HEK293T (cell line): Measurements from ENCODE around the gene VRK1.

Source experiments
- CTCF ChIA-PET: fragments of 350-600 bp; formaldehyde crosslinking; extraction: SDS; loops from one replicate; lab custom pipeline; 2021; ENCODE audit warnings: antibody characterized with exemption, inconsistent platforms; lab: Yijun Ruan, JAX
- POLR2A ChIA-PET: fragments of 350-600 bp; formaldehyde crosslinking; extraction: SDS; loops from one replicate; lab custom pipeline; 2020; ENCODE audit warnings: antibody characterized with exemption, inconsistent platforms; lab: Yijun Ruan, JAX
- DNase-seq: peaks from one replicate; pipeline ENCODE4 v3.0.0; 2012; ENCODE audit warnings: mixed read lengths; ENCODE audit errors: extremely low spot score
- ARNT ChIP-seq: fragments of 450-650 bp; IDR thresholded peaks from 2 replicates; pipeline ENCODE4 v1.6.1; 2017; ENCODE audit warnings: mild to moderate bottlenecking
- BHLHE40 ChIP-seq: fragments of 450-650 bp; IDR thresholded peaks from 2 replicates; pipeline ENCODE4 v1.6.1; 2016; ENCODE audit warnings: mild to moderate bottlenecking, moderate library complexity, borderline replicate concordance
- CTBP1 ChIP-seq: fragments of 450-650 bp; IDR thresholded peaks from 2 replicates; pipeline ENCODE4 v1.6.1; 2016; ENCODE audit warnings: borderline replicate concordance
- ELF4 ChIP-seq: fragments of 450-650 bp; IDR thresholded peaks from 2 replicates; pipeline ENCODE4 v1.6.1; 2017; ENCODE audit warnings: antibody characterized with exemption
- FOXA1 ChIP-seq: fragments of 450-650 bp; IDR thresholded peaks from 2 replicates; pipeline ENCODE4 v1.6.1; 2016; ENCODE audit warnings: mild to moderate bottlenecking
- FOXK2 ChIP-seq: fragments of 450-650 bp; IDR thresholded peaks from 2 replicates; pipeline ENCODE4 v1.6.1; 2016; ENCODE audit warnings: mild to moderate bottlenecking
- FOXM1 ChIP-seq: fragments of 450-650 bp; IDR thresholded peaks from 2 replicates; pipeline ENCODE4 v1.6.1; 2017; ENCODE audit warnings: mild to moderate bottlenecking, borderline replicate concordance
- HDGF ChIP-seq: fragments of 450-650 bp; IDR thresholded peaks from 2 replicates; pipeline ENCODE4 v1.6.1; 2017; ENCODE audit warnings: antibody characterized with exemption, borderline replicate concordance
- L3MBTL2 ChIP-seq: fragments of 450-650 bp; conservative IDR thresholded peaks from 2 replicates; pipeline ENCODE4 v1.6.1; 2016; ENCODE audit warnings: mild to moderate bottlenecking
- LEF1 ChIP-seq: fragments of 450-650 bp; IDR thresholded peaks from 2 replicates; pipeline ENCODE4 v1.6.1; 2017; ENCODE audit warnings: mild to moderate bottlenecking, borderline replicate concordance
- NFRKB ChIP-seq: fragments of 450-650 bp; IDR thresholded peaks from 2 replicates; pipeline ENCODE4 v1.6.1; 2016; ENCODE audit warnings: mild to moderate bottlenecking, moderate library complexity
- PKNOX1 ChIP-seq: fragments of 450-650 bp; IDR thresholded peaks from 2 replicates; pipeline ENCODE4 v1.6.1; 2016
- SP1 ChIP-seq: fragments of 450-650 bp; IDR thresholded peaks from 2 replicates; pipeline ENCODE4 v1.6.1; 2017
- SUZ12 ChIP-seq: fragments of 450-650 bp; IDR thresholded peaks from 2 replicates; pipeline ENCODE4 v1.6.1; 2016; ENCODE audit warnings: mild to moderate bottlenecking
- TARDBP ChIP-seq: fragments of 450-650 bp; IDR thresholded peaks from 2 replicates; pipeline ENCODE4 v1.6.1; 2016
- ZNF384 ChIP-seq: fragments of 450-650 bp; IDR thresholded peaks from 2 replicates; pipeline ENCODE4 v1.6.1; 2016

The VRK1 gene

GRCh38 chr14:96754162-96754844, 42.9 kb upstream of the VRK1 start:
- no peak for TF ChIP-seq BHLHE40
- no peak for TF ChIP-seq ZNF384
- TF ChIP-seq SUZ12: no peak
- no peak for TF ChIP-seq FOXK2
- TF ChIP-seq CTBP1: no peak
- TF ChIP-seq ELF4: no peak
- no peak for TF ChIP-seq L3MBTL2
- TF ChIP-seq NFRKB: no peak
- no peak for TF ChIP-seq FOXA1
- TF ChIP-seq HDGF: no peak
- TF ChIP-seq TARDBP: no peak
- no peak for TF ChIP-seq ARNT
- no peak for TF ChIP-seq LEF1
- no peak for TF ChIP-seq FOXM1
- TF ChIP-seq SP1: no peak
- no peak for TF ChIP-seq PKNOX1
- ChIA-PET CTCF (no interaction called here), POLR2A (no interaction called here)
- DNase-seq: no peak

GRCh38 chr14:96754845-96755184, 42.4 kb upstream of the VRK1 start:
- ChIA-PET POLR2A (no interaction called here), CTCF (no interaction called here)
- no peak for DNase-seq
- TF ChIP-seq ARNT (no peak), PKNOX1 (no peak), FOXA1 (no peak), LEF1 (no peak)

GRCh38 chr14:96756745-96757144, 40.4 kb upstream of the VRK1 start:
- ChIA-PET POLR2A (no interaction called here), CTCF (no interaction called here)
- TF ChIP-seq SUZ12 (no peak), L3MBTL2 (no peak), LEF1 (no peak), BHLHE40 (no peak), ZNF384 (no peak), ELF4 (no peak), NFRKB (no peak), TARDBP (no peak), FOXA1 (no peak), FOXK2 (no peak), PKNOX1 (no peak), HDGF (no peak), SP1 (no peak), CTBP1 (no peak), FOXM1 (no peak), ARNT (no peak)
- no peak for DNase-seq

GRCh38 chr14:96757456-96757855, 39.7 kb upstream of the VRK1 start:
- no peak for DNase-seq
- CTCF ChIA-PET: no interaction called here
- TF ChIP-seq HDGF (no peak), L3MBTL2 (no peak), SUZ12 (no peak), FOXK2 (no peak), PKNOX1 (no peak), FOXM1 (no peak), FOXA1 (no peak), ELF4 (no peak), BHLHE40 (no peak), TARDBP (no peak), ZNF384 (no peak), ARNT (no peak), SP1 (no peak), CTBP1 (no peak), NFRKB (no peak), LEF1 (no peak)
- POLR2A ChIA-PET: no interaction called here

GRCh38 chr14:96761066-96761465, 36.1 kb upstream of the VRK1 start:
- ChIA-PET CTCF (no interaction called here), POLR2A (no interaction called here)
- TF ChIP-seq FOXK2 (no peak), HDGF (no peak), ARNT (no peak), SUZ12 (no peak), BHLHE40 (no peak), FOXM1 (no peak), L3MBTL2 (no peak), CTBP1 (no peak), ELF4 (no peak), NFRKB (no peak)
- no peak for DNase-seq

GRCh38 chr14:96762650-96763049, 34.5 kb upstream of the VRK1 start:
- ChIA-PET CTCF (interaction anchor here (0.6 kb wide), 1 partner anchor 22 kb away, joined by 3 read pairs; no protein-coding TSS in a partner anchor), POLR2A (interaction anchor here (0.6 to 1.8 kb wide), 5 partner anchors 10 to 49 kb away, joined by 3 to 7 read pairs (median 4); partner anchors contain the start of gene VRK1)
- TF ChIP-seq NFRKB (no peak), L3MBTL2 (peak; percentile 50; the same call in 1 of the 2 replicates), CTBP1 (no peak), PKNOX1 (no peak), HDGF (no peak)
- DNase-seq: peak; percentile 80
